Measurements from ENCODE around the gene ALLC.

Gene ALLC

DNA sequence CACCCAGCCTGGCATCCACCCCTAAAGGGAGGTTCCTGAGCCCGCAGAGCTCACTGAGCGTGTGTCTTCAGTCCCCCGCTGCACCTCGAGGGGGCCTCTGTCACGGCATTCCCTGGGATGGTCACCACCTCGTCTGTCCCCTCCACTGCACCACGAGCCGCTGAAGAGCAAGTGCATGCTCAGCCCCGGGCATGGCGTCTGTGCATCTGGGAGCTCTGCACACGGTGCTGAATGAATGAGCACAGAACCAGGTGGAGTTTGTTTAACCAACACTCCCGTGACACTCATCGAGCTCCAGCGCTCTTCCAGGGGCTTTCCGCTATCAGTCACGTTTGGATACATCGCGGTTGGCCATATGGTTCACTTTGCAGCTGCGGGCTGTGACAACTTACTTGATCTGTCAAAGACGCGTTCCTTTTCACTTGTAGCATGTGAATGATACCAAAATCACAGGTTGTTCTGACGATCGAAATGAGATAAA, 9.2 kb downstream of the ALLC start:
- no peak overlapping the region for H3K4me3 Mint-ChIP-seq

GRCh38 chr2:3669656-3670055, 11.7 kb downstream of the ALLC start:
- H3K36me3 Mint-ChIP-seq: no peaks in the 10 kb centered on the region
- H3K9me3 Mint-ChIP-seq: no peaks in the 10 kb centered on the region
- peaks cover 27% of the 10 kb centered on the region for H3K27me3 Mint-ChIP-seq
- no peak overlapping the region for H3K4me3 Mint-ChIP-seq
- H3K4me1 Mint-ChIP-seq: no peaks in the 10 kb centered on the region
- no peak overlapping the region for H3K27ac Mint-ChIP-seq
- no peak for ATAC-seq

More for the DNA sequence above, 9.2 kb downstream of the ALLC start:
- peaks cover under 1% of the 10 kb centered on the region for H3K4me1 Mint-ChIP-seq
- ATAC-seq: no peak
- peaks cover 27% of the 10 kb centered on the region for H3K27me3 Mint-ChIP-seq
- no peaks in the 10 kb centered on the region for H3K9me3 Mint-ChIP-seq
- no peak overlapping the region for H3K27ac Mint-ChIP-seq
- no peaks in the 10 kb centered on the region for H3K36me3 Mint-ChIP-seq

GRCh38 chr2:3670376-3670775, 12.4 kb downstream of the ALLC start:
- Mint-ChIP-seq H3K4me3 (no peak overlapping the region), H3K27ac (no peak overlapping the region), H3K4me1 (no peaks in the 10 kb centered on the region), H3K36me3 (no peaks in the 10 kb centered on the region), H3K9me3 (no peaks in the 10 kb centered on the region), H3K27me3 (peaks cover 27% of the 10 kb centered on the region)
- ATAC-seq: no peak

- Mint-ChIP-seq H3K4me3 (no peak overlapping the region), H3K27me3 (peaks cover 27% of the 10 kb centered on the region), H3K36me3 (no peaks in the 10 kb centered on the region), H3K9me3 (no peaks in the 10 kb centered on the region), H3K4me1 (no peaks in the 10 kb centered on the region), H3K27ac (no peak overlapping the region)
- no peak for ATAC-seq
Observed at GRCh38 chr2:3670941-3671340, 12.9 kb downstream of the ALLC start.

DNA sequence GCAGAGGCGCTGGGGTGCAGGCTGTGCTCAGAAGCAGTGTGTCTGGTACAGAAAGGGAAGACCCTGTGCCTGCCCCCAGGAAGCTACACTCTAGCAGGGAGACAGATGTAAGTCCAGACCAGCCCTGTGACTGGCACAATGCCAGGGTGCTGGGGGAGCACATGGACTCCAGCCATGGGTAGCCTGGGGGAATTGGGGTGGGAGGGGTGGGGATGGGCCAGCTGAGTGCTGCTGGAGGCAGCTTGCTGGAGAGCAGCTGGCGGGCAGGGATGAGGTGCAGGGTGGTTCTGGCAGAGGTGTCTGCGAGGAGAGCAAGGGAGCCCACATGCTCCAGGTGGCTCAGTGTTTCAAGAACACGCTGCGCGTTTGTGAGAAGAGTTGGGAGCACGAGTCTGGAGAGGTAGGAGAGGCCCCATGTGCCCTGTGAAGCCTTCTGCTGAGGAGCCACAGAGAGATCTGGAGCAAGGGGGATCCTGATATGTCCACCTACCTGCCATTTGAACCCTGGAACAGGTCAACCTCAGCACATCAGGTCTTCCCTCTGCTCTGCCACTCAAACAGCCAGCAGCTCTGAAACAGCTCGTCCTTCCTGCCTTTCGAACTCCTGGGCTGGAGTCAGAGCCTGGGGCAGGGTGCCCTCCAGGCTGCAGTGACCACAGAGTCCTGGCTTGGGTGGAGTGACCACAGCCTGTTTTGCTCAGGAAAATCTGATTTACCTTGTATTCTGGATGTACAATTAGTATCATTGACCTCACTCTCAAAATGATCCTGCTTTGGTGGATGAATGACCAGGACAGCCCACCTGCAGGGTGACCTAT, 15.1 kb downstream of the ALLC start:
- peak; percentile 13 for ATAC-seq
- Mint-ChIP-seq H3K36me3 (no peaks in the 10 kb centered on the region), H3K27me3 (peaks cover 22% of the 10 kb centered on the region), H3K9me3 (no peaks in the 10 kb centered on the region), H3K4me3 (no peak overlapping the region), H3K4me1 (no peaks in the 10 kb centered on the region), H3K27ac (no peak overlapping the region)

- ATAC-seq: no peak
- peaks cover 17% of the 10 kb centered on the region for H3K27me3 Mint-ChIP-seq
- H3K4me1 Mint-ChIP-seq: no peaks in the 10 kb centered on the region
- no peak overlapping the region for H3K27ac Mint-ChIP-seq
- no peaks in the 10 kb centered on the region for H3K9me3 Mint-ChIP-seq
- no peak overlapping the region for H3K4me3 Mint-ChIP-seq
- no peaks in the 10 kb centered on the region for H3K36me3 Mint-ChIP-seq
Observed at GRCh38 chr2:3674066-3674845, 16.3 kb downstream of the ALLC start.

- Mint-ChIP-seq H3K9me3 (no peaks in the 10 kb centered on the region), H3K4me3 (no peak overlapping the region), H3K4me1 (no peaks in the 10 kb centered on the region), H3K27me3 (peaks cover 3% of the 10 kb centered on the region), H3K27ac (no peak overlapping the region), H3K36me3 (no peaks in the 10 kb centered on the region)
- ATAC-seq: no peak
Observed at GRCh38 chr2:3675687-3676086, 17.7 kb downstream of the ALLC start.

GRCh38 chr2:3677436-3677835, 19.4 kb downstream of the ALLC start:
- no peak for ATAC-seq
- H3K27ac Mint-ChIP-seq: no peak overlapping the region

GRCh38 chr2:3678212-3678611, 20.2 kb downstream of the ALLC start:
- no peak overlapping the region for H3K27ac Mint-ChIP-seq
- no peaks in the 10 kb centered on the region for H3K4me1 Mint-ChIP-seq

More at GRCh38 chr2:3677436-3677835, 19.4 kb downstream of the ALLC start:
- no peak overlapping the region for H3K4me3 Mint-ChIP-seq
- H3K4me1 Mint-ChIP-seq: no peaks in the 10 kb centered on the region
- no peaks in the 10 kb centered on the region for H3K9me3 Mint-ChIP-seq
- no peaks in the 10 kb centered on the region for H3K36me3 Mint-ChIP-seq
- no peaks in the 10 kb centered on the region for H3K27me3 Mint-ChIP-seq

DNA sequence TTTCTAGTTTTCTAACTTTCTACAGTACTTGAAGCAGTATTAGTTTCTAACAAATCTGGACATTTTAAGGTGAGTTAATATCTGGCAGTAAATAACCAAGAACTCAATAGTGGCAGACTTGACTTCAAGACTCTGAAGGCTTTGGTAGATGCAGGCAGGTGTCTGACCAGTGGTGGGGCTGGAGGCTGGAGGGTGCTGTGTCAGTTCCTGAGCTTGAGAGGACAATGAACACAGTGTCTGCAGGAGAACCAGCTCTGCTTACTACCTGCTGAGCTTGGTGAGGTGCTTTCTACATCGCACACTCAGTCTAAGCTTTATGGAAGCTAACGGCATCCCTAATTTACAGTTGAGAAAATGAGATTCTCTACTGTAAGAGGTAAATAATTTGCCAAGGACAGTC, 21.2 kb downstream of the ALLC start:
- Mint-ChIP-seq H3K27me3 (no peaks in the 10 kb centered on the region), H3K36me3 (no peaks in the 10 kb centered on the region), H3K27ac (no peak overlapping the region), H3K4me3 (no peak overlapping the region), H3K9me3 (no peaks in the 10 kb centered on the region), H3K4me1 (no peaks in the 10 kb centered on the region)
- no peak for ATAC-seq

More at GRCh38 chr2:3678212-3678611, 20.2 kb downstream of the ALLC start:
- no peaks in the 10 kb centered on the region for H3K36me3 Mint-ChIP-seq
- ATAC-seq: no peak
- no peak overlapping the region for H3K4me3 Mint-ChIP-seq
- H3K27me3 Mint-ChIP-seq: no peaks in the 10 kb centered on the region
- no peaks in the 10 kb centered on the region for H3K9me3 Mint-ChIP-seq

GRCh38 chr2:3679616-3680393, 21.8 kb downstream of the ALLC start:
- no peaks in the 10 kb centered on the region for H3K4me1 Mint-ChIP-seq
- H3K36me3 Mint-ChIP-seq: no peaks in the 10 kb centered on the region
- no peak overlapping the region for H3K4me3 Mint-ChIP-seq
- H3K27ac Mint-ChIP-seq: no peak overlapping the region
- no peaks in the 10 kb centered on the region for H3K9me3 Mint-ChIP-seq
- no peaks in the 10 kb centered on the region for H3K27me3 Mint-ChIP-seq
- ATAC-seq: no peak

DNA sequence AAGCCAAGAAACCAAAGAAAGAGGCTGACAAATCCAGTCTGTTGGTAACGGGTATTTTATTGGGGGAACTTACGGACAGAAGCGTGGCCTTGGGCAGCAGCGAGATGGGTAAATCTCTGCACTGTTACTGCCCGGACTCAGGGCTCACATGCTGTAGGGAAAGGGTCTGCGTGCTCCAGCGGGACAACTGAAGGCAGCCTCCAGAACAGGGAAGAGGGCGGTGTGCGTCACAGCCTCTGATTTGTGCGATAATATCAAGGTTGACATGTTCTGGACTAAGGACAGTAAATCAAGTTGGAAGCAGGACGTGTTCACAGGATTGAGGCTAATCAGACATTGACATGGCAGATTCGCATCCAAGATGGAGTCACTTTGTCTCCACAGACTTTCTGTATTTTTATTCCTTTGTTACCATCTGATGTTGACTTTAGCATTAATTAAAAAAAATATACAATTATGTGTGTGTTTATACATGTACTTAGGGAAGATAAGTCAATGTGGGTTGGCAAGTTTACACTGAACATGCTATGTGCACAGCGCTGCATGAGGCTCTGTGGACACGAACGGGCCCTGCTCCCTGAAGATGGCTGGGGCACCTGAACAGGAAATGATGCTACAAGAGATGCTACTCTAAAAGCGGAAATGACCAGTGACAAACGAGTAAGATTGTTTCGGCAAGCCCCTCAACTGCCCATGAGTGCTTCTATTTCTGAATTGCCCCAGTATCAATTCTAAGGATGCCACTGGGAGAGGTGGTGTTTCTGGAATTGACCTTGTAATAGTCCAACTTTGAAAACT, 22.7 kb downstream of the ALLC start:
- no peak overlapping the region for H3K27ac Mint-ChIP-seq
- ATAC-seq: no peak

DNA sequence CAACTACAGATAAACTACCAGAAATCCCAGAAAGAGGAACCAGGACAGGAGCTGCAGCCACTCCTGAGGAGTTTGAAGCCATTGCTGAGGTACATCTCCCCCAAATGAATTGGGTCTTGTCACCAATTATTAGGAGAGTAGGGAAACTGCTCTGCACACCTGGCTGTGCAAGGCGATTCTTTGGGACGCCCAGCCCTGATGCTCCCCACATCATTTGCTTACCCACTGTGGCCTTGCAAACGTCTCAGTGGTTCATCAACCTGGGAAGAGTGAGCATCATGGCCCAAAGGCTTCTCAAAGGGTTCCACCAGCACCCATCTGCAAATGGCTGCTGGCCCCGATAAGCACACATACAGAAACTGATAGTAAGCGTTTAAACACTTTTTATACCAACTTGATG, 23.6 kb downstream of the ALLC start:
- Mint-ChIP-seq H3K27me3 (peaks cover 5% of the 10 kb centered on the region), H3K36me3 (no peaks in the 10 kb centered on the region), H3K27ac (no peak overlapping the region), H3K4me3 (no peak overlapping the region), H3K4me1 (no peaks in the 10 kb centered on the region), H3K9me3 (peaks cover 4% of the 10 kb centered on the region)
- ATAC-seq: no peak

More for the DNA sequence above, 22.7 kb downstream of the ALLC start:
- Mint-ChIP-seq H3K4me3 (no peak overlapping the region), H3K9me3 (peaks cover 4% of the 10 kb centered on the region), H3K4me1 (no peaks in the 10 kb centered on the region), H3K27me3 (no peaks in the 10 kb centered on the region), H3K36me3 (no peaks in the 10 kb centered on the region)

DNA sequence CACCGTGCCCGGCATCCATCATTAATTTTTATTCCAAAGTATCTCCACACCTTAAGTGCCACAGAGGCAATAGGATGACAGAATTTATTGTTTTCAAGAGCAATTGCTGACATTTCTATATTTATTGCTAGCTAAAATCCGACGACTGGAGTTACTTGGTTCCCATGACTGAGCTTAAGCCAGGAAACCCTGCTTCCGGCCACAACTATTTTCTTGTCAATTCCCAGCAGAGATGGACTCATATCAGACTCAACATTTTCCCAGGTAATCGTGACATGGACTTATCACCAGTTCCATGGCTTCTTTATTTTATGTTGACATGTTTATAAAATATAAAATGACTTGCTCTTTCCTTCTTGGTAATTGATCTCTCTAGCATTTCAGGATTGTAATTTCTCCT, 24.8 kb downstream of the ALLC start:
- Mint-ChIP-seq H3K4me1 (no peaks in the 10 kb centered on the region), H3K27me3 (peaks cover 16% of the 10 kb centered on the region), H3K27ac (no peak overlapping the region), H3K9me3 (peaks cover 4% of the 10 kb centered on the region), H3K4me3 (no peak overlapping the region), H3K36me3 (no peaks in the 10 kb centered on the region)
- ATAC-seq: no peak

Measured in stimulated activated memory B cell treated with anti-CD40 and anti-IgM and Interleukin-4, amounts not matched to agents 10 μg/mL and 1 μg/mL and 100 μg/mL, for 72 hours (primary cell).